Measurements from ENCODE around the gene RBM3. TPM values are rescaled to one million over a fixed set of nuclear protein-coding genes. Genes with fewer than 3 reads are reported as not detected.

Gene RBM3
- total and polyA plus RNA-seq, 2 of the 4 experiments (the other 2 are of a cell fraction): 243 to 386 TPM

DNA sequence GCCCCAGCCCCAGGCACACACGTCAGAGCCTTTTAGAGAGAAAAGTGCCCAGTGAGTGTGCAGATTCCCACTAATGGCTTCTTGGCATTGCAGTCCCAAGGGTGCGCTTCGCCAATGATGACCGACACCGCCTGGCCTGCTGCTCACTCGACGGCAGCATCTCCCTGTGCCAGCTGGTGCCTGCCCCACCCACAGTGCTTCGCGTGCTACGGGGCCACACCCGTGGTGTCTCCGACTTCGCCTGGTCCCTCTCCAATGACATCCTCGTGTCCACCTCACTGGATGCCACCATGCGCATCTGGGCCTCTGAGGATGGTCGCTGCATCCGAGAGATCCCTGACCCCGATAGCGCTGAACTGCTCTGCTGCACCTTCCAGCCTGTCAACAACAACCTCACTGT is 25.9 kb downstream of the RBM3 start:
- Histone ChIP-seq H3K4me1 (ENCODE audit: control insufficient read depth, insufficient read depth, low read length) (0 out of 2 replicates have a peak, but pooled peaks cover 1% of the 10 kb centered on the region), H3K4ac (ENCODE audit: low read depth, low read length) (no peak overlapping the region), H4K91ac (ENCODE audit: insufficient read depth, low read depth, low read length) (no peak overlapping the region), H2BK15ac (ENCODE audit: low read depth, low read length) (no peak overlapping the region), H3K9ac (ENCODE audit: low read depth, low read length) (no peak overlapping the region), H4K5ac (ENCODE audit: low read depth, low read length) (no peak overlapping the region), H3K9me1 (ENCODE audit: insufficient read depth, low read length) (no peaks in the 10 kb centered on the region), H2AK9ac (replicated peaks; ENCODE audit: low read depth, low read length, poor library complexity) (peak overlapping the region; percentile 37), H3K36me3 (ENCODE audit: control insufficient read depth, insufficient read depth, low read length) (peaks cover 28% of the 10 kb centered on the region), H3K14ac (replicated peaks; ENCODE audit: low read depth, low read length) (no peak overlapping the region), H3K18ac (ENCODE audit: low read depth, low read length) (no peak overlapping the region), H3K9me3 (ENCODE audit: control insufficient read depth, insufficient read depth, low read length) (no peaks in the 10 kb centered on the region), H2AFZ (replicated peaks; ENCODE audit: low read length, poor library complexity) (no peak overlapping the region), H4K8ac (ENCODE audit: low read depth in 2 of 2, low read length in 2 of 2) (no peak overlapping the region), H3K56ac (ENCODE audit: extremely low read depth, insufficient read depth, low read length) (no peak overlapping the region), H2BK120ac (ENCODE audit: low read depth, low read length) (no peak overlapping the region), H3K4me2 (ENCODE audit: low read depth, low read length) (no peak overlapping the region), H3K79me1 (ENCODE audit: low read depth in 1 of 2, low read length in 2 of 2) (peaks cover 3 to 10% of the 10 kb centered on the region in 2 experiments; a peak in 2 of 4 replicates), H3K4me3 (ENCODE audit: insufficient read depth, low read depth, low read length) (no peak overlapping the region), H3K27me3 (ENCODE audit: control insufficient read depth, insufficient read depth, low read length) (no peaks in the 10 kb centered on the region), H3K27ac (ENCODE audit: insufficient read depth, low read length) (no peak overlapping the region), H4K20me1 (ENCODE audit: insufficient read depth, low read length) (no peaks in the 10 kb centered on the region), H2BK5ac (ENCODE audit: low read depth, low read length, poor library complexity, severe bottlenecking) (no peak overlapping the region), H2BK20ac (ENCODE audit: low read depth, low read length) (no peak overlapping the region), H2AK5ac (ENCODE audit: low read depth, low read length) (no peak overlapping the region), H3K23ac (ENCODE audit: low read depth, low read length) (no peak overlapping the region)
- dilution Hi-C loops (cut with HindIII; ENCODE audit: low sequenced_read_pairs, unreplicated experiment): no loop called here
- intact Hi-C loops (cut with micrococcal nuclease): no loop called here
- BruUV-seq (replicated peaks): no TSS peak
- TF ChIP-seq SMC3 (IDR thresholded peaks at IDR 0.05; ENCODE audit: low read depth, low read length) (no peak), FOS (IDR thresholded peaks at IDR 0.05; ENCODE audit: low read depth, low read length) (no peak), RAD21 (IDR thresholded peaks at IDR 0.05; ENCODE audit: low read length) (no peak), MAZ (IDR thresholded peaks at IDR 0.05; ENCODE audit: borderline replicate concordance, low read depth, low read length) (no peak), RFX5 (IDR thresholded peaks at IDR 0.05; ENCODE audit: low read depth, low read length) (no peak), MAFK (IDR thresholded peaks at IDR 0.05; ENCODE audit: low read depth, low read length) (no peak), CHD1 (IDR thresholded peaks at IDR 0.05; ENCODE audit: low read depth, low read length) (no peak), BHLHE40 (IDR thresholded peaks at IDR 0.05; ENCODE audit: low read depth, low read length) (no peak), RCOR1 (IDR thresholded peaks at IDR 0.05; ENCODE audit: insufficient replicate concordance, low read length) (no peak), POLR2A (IDR thresholded peaks at IDR 0.05; ENCODE audit: low read depth, low read length) (no peak), CEBPB (IDR thresholded peaks at IDR 0.05; ENCODE audit: low read depth, low read length) (no peak), NFE2L2 (IDR thresholded peaks at IDR 0.05; ENCODE audit: low read depth, low read length) (no peak)
- TF ChIP-seq, protein P1, sequence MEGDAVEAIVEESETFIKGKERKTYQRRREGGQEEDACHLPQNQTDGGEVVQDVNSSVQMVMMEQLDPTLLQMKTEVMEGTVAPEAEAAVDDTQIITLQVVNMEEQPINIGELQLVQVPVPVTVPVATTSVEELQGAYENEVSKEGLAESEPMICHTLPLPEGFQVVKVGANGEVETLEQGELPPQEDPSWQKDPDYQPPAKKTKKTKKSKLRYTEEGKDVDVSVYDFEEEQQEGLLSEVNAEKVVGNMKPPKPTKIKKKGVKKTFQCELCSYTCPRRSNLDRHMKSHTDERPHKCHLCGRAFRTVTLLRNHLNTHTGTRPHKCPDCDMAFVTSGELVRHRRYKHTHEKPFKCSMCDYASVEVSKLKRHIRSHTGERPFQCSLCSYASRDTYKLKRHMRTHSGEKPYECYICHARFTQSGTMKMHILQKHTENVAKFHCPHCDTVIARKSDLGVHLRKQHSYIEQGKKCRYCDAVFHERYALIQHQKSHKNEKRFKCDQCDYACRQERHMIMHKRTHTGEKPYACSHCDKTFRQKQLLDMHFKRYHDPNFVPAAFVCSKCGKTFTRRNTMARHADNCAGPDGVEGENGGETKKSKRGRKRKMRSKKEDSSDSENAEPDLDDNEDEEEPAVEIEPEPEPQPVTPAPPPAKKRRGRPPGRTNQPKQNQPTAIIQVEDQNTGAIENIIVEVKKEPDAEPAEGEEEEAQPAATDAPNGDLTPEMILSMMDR (conservative IDR thresholded peaks at IDR 0.05; ENCODE audit: low read depth, low read length): no peak
- TF ChIP-seq, protein P2, sequence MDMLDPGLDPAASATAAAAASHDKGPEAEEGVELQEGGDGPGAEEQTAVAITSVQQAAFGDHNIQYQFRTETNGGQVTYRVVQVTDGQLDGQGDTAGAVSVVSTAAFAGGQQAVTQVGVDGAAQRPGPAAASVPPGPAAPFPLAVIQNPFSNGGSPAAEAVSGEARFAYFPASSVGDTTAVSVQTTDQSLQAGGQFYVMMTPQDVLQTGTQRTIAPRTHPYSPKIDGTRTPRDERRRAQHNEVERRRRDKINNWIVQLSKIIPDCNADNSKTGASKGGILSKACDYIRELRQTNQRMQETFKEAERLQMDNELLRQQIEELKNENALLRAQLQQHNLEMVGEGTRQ (IDR thresholded peaks at IDR 0.05; ENCODE audit: low read depth, low read length): no peak
- TF ChIP-seq, protein P3, sequence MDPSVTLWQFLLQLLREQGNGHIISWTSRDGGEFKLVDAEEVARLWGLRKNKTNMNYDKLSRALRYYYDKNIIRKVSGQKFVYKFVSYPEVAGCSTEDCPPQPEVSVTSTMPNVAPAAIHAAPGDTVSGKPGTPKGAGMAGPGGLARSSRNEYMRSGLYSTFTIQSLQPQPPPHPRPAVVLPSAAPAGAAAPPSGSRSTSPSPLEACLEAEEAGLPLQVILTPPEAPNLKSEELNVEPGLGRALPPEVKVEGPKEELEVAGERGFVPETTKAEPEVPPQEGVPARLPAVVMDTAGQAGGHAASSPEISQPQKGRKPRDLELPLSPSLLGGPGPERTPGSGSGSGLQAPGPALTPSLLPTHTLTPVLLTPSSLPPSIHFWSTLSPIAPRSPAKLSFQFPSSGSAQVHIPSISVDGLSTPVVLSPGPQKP (IDR thresholded peaks at IDR 0.05; ENCODE audit: borderline replicate concordance, low read depth, low read length): no peak
- CTCF ChIA-PET: no interaction called here
- ATAC-seq (ENCODE audit: low read depth) (no peak), DNase-seq (no peak)
- POLR2A ChIA-PET (ENCODE audit: unreplicated experiment): no interaction called here
- in situ Hi-C loops (cut with MboI; ENCODE audit: low sequenced_read_pairs): no loop called here
- WGBS, 2 experiments (ENCODE audit: extremely low coverage in 2 of 2, insufficient read length in 1 of 2): 85% methylated on average over 6 of the region's 19 CpGs; no CpG with 5 or more reads in 1 of the 2 experiments

All from IMR-90 (cell line).